PC-9 (cell line): ENCODE measurements around the gene HMX3.

Experiments used
- EZH2 ChIP-seq: fragments of 200-600 bp; sonication (generic); IDR thresholded peaks from 2 replicates; pipeline ENCODE4 v1.8.0; 2017; ENCODE audit warnings: antibody characterized with exemption, low read depth
- TF ChIP-seq, protein P1 (sequence below): fragments of 200-600 bp; sonication (generic); conservative IDR thresholded peaks from 2 replicates; pipeline ENCODE4 v1.6.1; 2017; ENCODE audit warnings: mixed run types, antibody characterized with exemption, mild to moderate bottlenecking, moderate library complexity

DNA sequence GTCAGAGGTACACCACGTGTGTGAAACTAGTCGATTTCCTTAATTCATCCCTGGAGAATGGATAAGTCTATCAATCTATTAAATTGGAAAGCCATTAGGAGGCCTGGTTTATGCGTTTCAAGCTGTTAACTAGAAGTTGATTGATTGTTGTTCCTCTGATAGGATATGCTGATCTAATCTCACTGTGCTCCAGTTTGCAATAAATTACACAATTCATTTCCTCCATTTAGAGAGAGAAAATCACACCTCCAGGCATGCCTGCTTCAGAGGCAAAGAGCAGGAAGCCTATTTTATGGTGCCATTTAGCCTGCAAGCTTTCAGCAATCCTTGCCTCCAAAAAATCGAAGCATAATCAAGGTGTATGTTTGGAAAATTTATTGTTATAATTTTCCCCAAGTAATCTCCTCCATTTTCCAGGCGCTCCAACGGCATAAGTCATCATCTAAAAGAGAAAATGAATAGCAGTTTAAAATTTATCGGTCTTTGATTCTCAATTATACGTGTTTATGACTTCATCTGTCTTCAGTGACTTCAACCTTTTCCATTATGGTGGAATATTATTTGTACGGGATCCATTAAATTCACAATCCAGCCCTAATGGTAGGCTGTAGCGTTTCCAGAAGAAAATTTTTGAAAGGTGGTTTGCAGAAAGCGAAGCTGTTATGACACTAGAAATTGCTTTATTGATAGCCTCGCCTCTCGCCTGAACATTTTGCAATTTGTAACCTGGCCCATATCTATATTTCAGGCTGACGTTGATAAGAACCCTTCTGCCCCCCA, 42.9 kb upstream of the HMX3 start:
- TF ChIP-seq, protein P1, sequence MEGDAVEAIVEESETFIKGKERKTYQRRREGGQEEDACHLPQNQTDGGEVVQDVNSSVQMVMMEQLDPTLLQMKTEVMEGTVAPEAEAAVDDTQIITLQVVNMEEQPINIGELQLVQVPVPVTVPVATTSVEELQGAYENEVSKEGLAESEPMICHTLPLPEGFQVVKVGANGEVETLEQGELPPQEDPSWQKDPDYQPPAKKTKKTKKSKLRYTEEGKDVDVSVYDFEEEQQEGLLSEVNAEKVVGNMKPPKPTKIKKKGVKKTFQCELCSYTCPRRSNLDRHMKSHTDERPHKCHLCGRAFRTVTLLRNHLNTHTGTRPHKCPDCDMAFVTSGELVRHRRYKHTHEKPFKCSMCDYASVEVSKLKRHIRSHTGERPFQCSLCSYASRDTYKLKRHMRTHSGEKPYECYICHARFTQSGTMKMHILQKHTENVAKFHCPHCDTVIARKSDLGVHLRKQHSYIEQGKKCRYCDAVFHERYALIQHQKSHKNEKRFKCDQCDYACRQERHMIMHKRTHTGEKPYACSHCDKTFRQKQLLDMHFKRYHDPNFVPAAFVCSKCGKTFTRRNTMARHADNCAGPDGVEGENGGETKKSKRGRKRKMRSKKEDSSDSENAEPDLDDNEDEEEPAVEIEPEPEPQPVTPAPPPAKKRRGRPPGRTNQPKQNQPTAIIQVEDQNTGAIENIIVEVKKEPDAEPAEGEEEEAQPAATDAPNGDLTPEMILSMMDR: no peak
- no peak for TF ChIP-seq EZH2
